H1 (cell line): ENCODE results near the gene SMU1. TPM values are rescaled to one million over a fixed set of nuclear protein-coding genes. Genes with fewer than 3 reads are reported as not detected.

Experiments used
- CTCF ChIA-PET: fragments of 300-600 bp; sonication (Branson Sonifier 250); formaldehyde crosslinking; loops from one replicate; lab custom pipeline; 2021; ENCODE audit not compliant: partially characterized antibody; lab: Charles Lee
- POLR2A ChIA-PET: fragments of 300-600 bp; sonication (Branson Sonifier 250); formaldehyde crosslinking; loops from one replicate; lab custom pipeline; 2021; ENCODE audit warnings: inconsistent platforms; ENCODE audit not compliant: partially characterized antibody; lab: Charles Lee
- DNase-seq, 2 experiments: peaks; one replicate each; pipeline versions ENCODE4 v3.0.0 to v3.0.0-alpha.2; 2010 to 2022; ENCODE audit warnings: low spot score in 2 of 2, low read depth in 1 of 2, mixed read lengths in 1 of 2
- FAIRE-seq: peaks from 2 replicates; lab custom pipeline; 2011; peaks lifted over from hg19 to GRCh38; lab: Jason Lieb, UNC
- H2AFZ ChIP-seq: 2 replicates; pipeline ENCODE4 v1.8.1; 2012; ENCODE audit warnings: low read length, inconsistent platforms
- H2AK5ac ChIP-seq: 2 replicates; pipeline ENCODE4 v1.6.1; 2013; ENCODE audit warnings: low read depth, low read length
- H2BK120ac ChIP-seq: replicated peaks from 2 replicates; pipeline ENCODE3; 2013; ENCODE audit warnings: low read depth, low read length, inconsistent platforms
- H2BK12ac ChIP-seq: 2 replicates; pipeline ENCODE4 v1.6.1; 2013; ENCODE audit warnings: low read depth, low read length
- H2BK15ac ChIP-seq: 2 replicates; pipeline ENCODE4 v1.6.1; 2013; ENCODE audit warnings: low read length
- H2BK20ac ChIP-seq: 2 replicates; pipeline ENCODE4 v1.6.1; 2013; ENCODE audit warnings: low read length
- H2BK5ac ChIP-seq: 2 replicates; pipeline ENCODE4 v1.6.1; 2013; ENCODE audit warnings: low read depth, low read length
- H3K14ac ChIP-seq: 2 replicates; pipeline ENCODE4 v1.6.1; 2013; ENCODE audit warnings: inconsistent platforms; ENCODE audit not compliant: insufficient read length
- H3K18ac ChIP-seq: 2 replicates; pipeline ENCODE4 v1.6.1; 2013; ENCODE audit warnings: low read length; ENCODE audit errors: extremely low read depth
- H3K23ac ChIP-seq: 2 replicates; pipeline ENCODE4 v1.6.1; 2013; ENCODE audit warnings: inconsistent platforms; ENCODE audit not compliant: insufficient read length
- H3K23me2 ChIP-seq: 2 replicates; pipeline ENCODE4 v1.6.1; 2013; ENCODE audit warnings: low read depth, low read length
- H3K27ac ChIP-seq: 2 replicates; pipeline ENCODE4 v1.6.1; 2011; ENCODE audit warnings: low read depth, low read length, inconsistent platforms
- H3K27me3 ChIP-seq, 4 experiments: replicated peaks in 1 of 4; 1 replicate in 1 of 4; 2 replicates in 3 of 4; pipeline versions ENCODE4 v1.6.1 to v1.8.1; 2011 to 2013; ENCODE audit warnings: low read length in 3 of 4, mild to moderate bottlenecking in 3 of 4, inconsistent platforms in 2 of 4, mixed read lengths in 2 of 4, moderate library complexity in 1 of 4; ENCODE audit not compliant: control insufficient read depth in 3 of 4, insufficient read depth in 3 of 4; ENCODE audit errors: extremely low read depth in 1 of 4
- H3K36me3 ChIP-seq, 4 experiments: 2 replicates each; pipeline versions ENCODE4 v1.6.1 to v1.8.1; 2011 to 2013; ENCODE audit warnings: mild to moderate bottlenecking in 4 of 4, low read length in 3 of 4, moderate library complexity in 2 of 4, control low read depth in 1 of 4, inconsistent platforms in 1 of 4; ENCODE audit not compliant: insufficient read depth in 4 of 4, control insufficient read depth in 2 of 4
- H3K4ac ChIP-seq: replicated peaks from 2 replicates; pipeline ENCODE3; 2013; ENCODE audit warnings: low read length, low read depth, mixed read lengths, inconsistent platforms; ENCODE audit not compliant: insufficient read length
- H3K4me1 ChIP-seq, 4 experiments: replicated peaks in 1 of 4; 1 replicate in 1 of 4; 2 replicates in 3 of 4; pipeline versions ENCODE4 v1.6.1 to v1.8.1; 2011 to 2013; ENCODE audit warnings: low read length in 3 of 4, inconsistent platforms in 2 of 4, mixed read lengths in 1 of 4; ENCODE audit not compliant: insufficient read depth in 4 of 4, control insufficient read depth in 3 of 4
- H3K4me2 ChIP-seq, 2 experiments: 2 replicates each; pipeline versions ENCODE4 v1.6.1 to v1.8.1; 2011 to 2013; ENCODE audit warnings: low read depth in 2 of 2, low read length in 2 of 2, control low read depth in 1 of 2, inconsistent platforms in 1 of 2, mild to moderate bottlenecking in 1 of 2; ENCODE audit not compliant: insufficient read depth in 1 of 2
- H3K4me3 ChIP-seq, 4 experiments: fragments of 200-600, 300-600 bp in 1 of 4; sonication (generic), shearing (Covaris generic), sonication (Bioruptor Twin) in 1 of 4; 2 replicates each; pipeline versions ENCODE4 v1.5.1 to v1.8.1; 2011 to 2016; ENCODE audit warnings: low read length in 4 of 4, low read depth in 3 of 4, control low read depth in 2 of 4, inconsistent platforms in 2 of 4, mild to moderate bottlenecking in 2 of 4, mixed read lengths in 1 of 4, moderate library complexity in 1 of 4; ENCODE audit not compliant: insufficient read depth in 2 of 4; ENCODE audit errors: extremely low read depth in 1 of 4
- H3K56ac ChIP-seq: replicated peaks from 2 replicates; pipeline ENCODE3; 2013; ENCODE audit warnings: low read depth, mild to moderate bottlenecking, mixed read lengths, low read length, inconsistent platforms; ENCODE audit not compliant: insufficient read length
- H3K79me1 ChIP-seq: 2 replicates; pipeline ENCODE4 v1.6.1; 2013; ENCODE audit warnings: low read depth, low read length, control low read depth
- H3K79me2 ChIP-seq, 2 experiments: 2 replicates each; pipeline versions ENCODE4 v1.6.1 to v1.8.1; 2012 to 2013; ENCODE audit warnings: low read length in 2 of 2, mild to moderate bottlenecking in 2 of 2, inconsistent platforms in 1 of 2; ENCODE audit not compliant: insufficient read depth in 2 of 2, control insufficient read depth in 1 of 2
- H3K9ac ChIP-seq, 4 experiments: replicated peaks in 1 of 4; 1 replicate in 1 of 4; 2 replicates in 3 of 4; pipeline versions ENCODE4 v1.6.1 to v1.8.1; 2011 to 2013; ENCODE audit warnings: low read depth in 3 of 4, low read length in 3 of 4, control low read depth in 2 of 4, mild to moderate bottlenecking in 2 of 4, moderate library complexity in 2 of 4, inconsistent platforms in 1 of 4; ENCODE audit errors: extremely low read depth in 1 of 4
- H3K9me3 ChIP-seq, 2 experiments: 2 replicates each; pipeline versions ENCODE4 v1.6.1 to v1.8.1; 2012 to 2013; ENCODE audit warnings: mild to moderate bottlenecking in 2 of 2, moderate library complexity in 2 of 2, control low read depth in 1 of 2, inconsistent platforms in 1 of 2, low read depth in 1 of 2, low read length in 1 of 2, mixed read lengths in 1 of 2; ENCODE audit not compliant: insufficient read depth in 2 of 2
- H4K20me1 ChIP-seq, 2 experiments: replicated peaks in 1 of 2; 2 replicates each; pipeline versions ENCODE3 to v1.8.1; 2011 to 2013; ENCODE audit warnings: inconsistent platforms in 2 of 2, low read length in 2 of 2, mild to moderate bottlenecking in 1 of 2; ENCODE audit not compliant: insufficient read depth in 2 of 2, control insufficient read depth in 1 of 2
- H4K5ac ChIP-seq: 2 replicates; pipeline ENCODE4 v1.6.1; 2013; ENCODE audit warnings: low read length, low read depth, mixed read lengths, inconsistent platforms; ENCODE audit not compliant: insufficient read length
- H4K8ac ChIP-seq: 2 replicates; pipeline ENCODE4 v1.8.0; 2013; ENCODE audit warnings: mild to moderate bottlenecking, moderate library complexity, low read length, inconsistent platforms; ENCODE audit not compliant: insufficient read depth; ENCODE audit errors: extremely low read depth
- H4K91ac ChIP-seq: replicated peaks from 2 replicates; pipeline ENCODE3; 2013; ENCODE audit warnings: low read length, mixed read lengths, inconsistent platforms; ENCODE audit not compliant: insufficient read length
- CEBPB ChIP-seq: IDR thresholded peaks from 2 replicates; pipeline ENCODE4 v1.6.1; 2012; ENCODE audit warnings: low read depth, low read length
- EP300 ChIP-seq, 2 experiments: IDR thresholded peaks; 1 replicate in 1 of 2; 2 replicates in 1 of 2; pipeline ENCODE4 v1.6.1; 2011 to 2012; ENCODE audit warnings: low read depth in 2 of 2, low read length in 2 of 2, mild to moderate bottlenecking in 2 of 2, borderline replicate concordance in 1 of 2, inconsistent platforms in 1 of 2, moderate library complexity in 1 of 2
- KDM1A ChIP-seq: fragments of 200-600, 300-600 bp; sonication (generic); IDR thresholded peaks from 2 replicates; pipeline ENCODE4 v1.7.1; 2016; ENCODE audit warnings: mild to moderate bottlenecking, low read length, borderline replicate concordance
- MAFK ChIP-seq: IDR thresholded peaks from 2 replicates; pipeline ENCODE4 v1.6.1; 2012; ENCODE audit warnings: low read depth, mild to moderate bottlenecking, improper control_type of control experiment, low read length
- RNF2 ChIP-seq: fragments of 200-900, 300-1000 bp; sonication (generic); IDR thresholded peaks from 2 replicates; pipeline ENCODE4 v1.7.1; 2016; ENCODE audit warnings: borderline replicate concordance, low read depth, mild to moderate bottlenecking, antibody characterized with exemption, low read length; ENCODE audit not compliant: poor library complexity, severe bottlenecking; ENCODE audit errors: missing control alignments
- WGBS, 2 experiments: shearing (Covaris generic) in 1 of 2; methylation state at CpG; one replicate each; pipeline versions ENCODE4 v1.1.6 to v1.1.7; 2013 to 2015; ENCODE audit warnings: low lambda C conversion rate in 2 of 2, mixed read lengths in 2 of 2, inconsistent platforms in 1 of 2, low coverage in 1 of 2, missing lambda C conversion rate in 1 of 2; ENCODE audit not compliant: insufficient replicate concordance in 2 of 2, insufficient coverage in 1 of 2, insufficient read length in 1 of 2; ENCODE audit errors: extremely low coverage in 1 of 2, missing lambda C conversion rate in 1 of 2; 5-methylcytosine and 5-hydroxymethylcytosine counted together
- polyA plus RNA-seq, 7 experiments: library from polyadenylated mRNA; depleted of rRNA in 3 of 7; stranded (reverse) in 5 of 7; unstranded in 2 of 7; fragments of >200 nt in 5 of 7; fragments of 200-250 nt in 2 of 7; gene quantifications; 1 replicate in 5 of 7; 2 replicates in 1 of 7; 4 replicates in 1 of 7; pipeline versions ENCODE4 v1.2.1 to v1.2.3, GENCODE V29; 2011 to 2013; ENCODE audit warnings: missing spikeins in 2 of 7, mixed read lengths in 2 of 7
- total RNA-seq: library from RNA; stranded (reverse); fragmentation: NEBNext Ultra II Directional; extraction: Animal tissue kit (Norgen Biotek cat#: 25700); gene quantifications from 2 replicates; pipeline ENCODE4 v1.2.1, GENCODE V29; 2021

The SMU1 gene
- total and polyA plus RNA-seq, 2 of the 8 experiments (the other 6 are each of a cell fraction or from before 2014, with no cell fraction given), result 8.4 to 26.0 TPM

DNA sequence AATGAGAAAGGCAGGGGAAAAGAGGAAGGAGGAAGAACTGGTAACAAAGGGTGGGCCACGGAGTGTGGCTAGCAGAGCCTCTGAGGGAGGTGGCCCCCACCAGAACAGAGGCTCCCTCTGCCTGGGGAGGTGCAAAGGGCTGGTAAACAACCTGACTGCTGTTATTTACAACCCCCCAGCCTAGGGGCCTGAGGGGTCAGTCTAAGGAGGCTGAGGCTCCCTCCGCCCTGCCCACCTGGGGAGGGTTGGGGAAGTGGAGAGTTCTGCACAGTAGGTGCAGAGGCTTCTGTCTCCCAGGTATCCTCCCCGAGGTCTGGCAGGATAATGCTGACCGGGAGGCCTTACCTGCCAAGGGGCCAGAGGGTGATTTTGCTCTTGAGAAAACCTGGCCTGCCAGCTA is 35.6 kb upstream of the SMU1 start:
- WGBS, 2 experiments, result 70% methylated on average over 4 of the region's 4 CpGs; no CpG with 5 or more reads in 1 of the 2 experiments
- FAIRE-seq, result no peak

More for the DNA sequence above, 35.6 kb upstream of the SMU1 start:
- H3K27ac ChIP-seq, result no peak overlapping the region; the same call in 1 of the 2 replicates
- no peaks in the 10 kb centered on the region for H3K23me2 ChIP-seq
- H3K4me2 ChIP-seq, result no peak overlapping the region; a peak in 1 of 4 replicates
- H2BK5ac ChIP-seq, result no peak overlapping the region
- TF ChIP-seq RNF2 (no peak), KDM1A (no peak), MAFK (no peak), EP300 (IDR thresholded peaks at IDR 0.05; ENCODE audit: borderline replicate concordance in 1 of 2, low read depth in 2 of 2, low read length in 2 of 2) (no peak), CEBPB (no peak)
- no peaks in the 10 kb centered on the region for H4K20me1 ChIP-seq
- no peak overlapping the region for H3K4me3 ChIP-seq
- no peak for DNase-seq
- no peak overlapping the region for H2AK5ac ChIP-seq
- H3K4me1 ChIP-seq, result peaks cover 0 to 4% (median 1%) of the 10 kb centered on the region in 4 experiments; a peak in 3 of 7 replicates
- H3K79me1 ChIP-seq, result no peaks in the 10 kb centered on the region
- H3K56ac ChIP-seq, result no peak overlapping the region
- ChIA-PET CTCF (interaction anchor here (1.2 kb wide), 1 partner anchor 40 kb away, joined by 3 read pairs; no protein-coding TSS in a partner anchor), POLR2A (interaction anchor here (1.3 kb wide), 1 partner anchor 46 kb away, joined by 3 read pairs; no protein-coding TSS in a partner anchor)
- H3K27me3 ChIP-seq, result no peaks in the 10 kb centered on the region
- H2BK12ac ChIP-seq, result peak overlapping the region; percentile 60; the same call in 1 of the 2 replicates
- H3K9ac ChIP-seq, result no peak overlapping the region
- H4K8ac ChIP-seq, result no peak overlapping the region
- no peak overlapping the region for H2AFZ ChIP-seq
- no peak overlapping the region for H3K23ac ChIP-seq
- no peak overlapping the region for H2BK20ac ChIP-seq
- no peak overlapping the region for H2BK15ac ChIP-seq
- no peaks in the 10 kb centered on the region for H3K36me3 ChIP-seq
- no peak overlapping the region for H3K4ac ChIP-seq
- no peak overlapping the region for H4K5ac ChIP-seq
- H3K14ac ChIP-seq, result no peak overlapping the region
- H2BK120ac ChIP-seq, result no peak overlapping the region
- no peaks in the 10 kb centered on the region for H3K79me2 ChIP-seq
- H3K9me3 ChIP-seq, result no peaks in the 10 kb centered on the region
- no peak overlapping the region for H4K91ac ChIP-seq
- H3K18ac ChIP-seq, result no peak overlapping the region
